Esophagus muscularis mucosa (tissue), 4 donors: ENCODE results near the gene SEPTIN3. TPM values are rescaled to one million over a fixed set of nuclear protein-coding genes. Genes with fewer than 3 reads are reported as not detected.
"Not testable (repeated sequence)": the region's sequence is repeated elsewhere in the genome, so short reads cannot be mapped to it uniquely, and the experiment has no call there.

Source experiments
- DNase-seq: peaks from one replicate; pipeline ENCODE4 v3.0.0-alpha.2; 2017; ENCODE audit errors: extremely low spot score
- H3K27ac ChIP-seq, 4 donors: fragments of 200-600 bp; sonication (generic); replicated peaks in 1 of 4; 1 replicate in 3 of 4; 2 replicates in 1 of 4; pipeline ENCODE4 v1.5.1; 2016 to 2019; ENCODE audit warnings: mild to moderate bottlenecking in 1 of 4
- H3K27me3 ChIP-seq, 4 donors: fragments of 200-600 bp; sonication (generic); one replicate each; pipeline versions ENCODE4 v1.5.1 to v1.6.0; 2016 to 2019
- H3K36me3 ChIP-seq, 4 donors: fragments of 200-600 bp; sonication (generic); one replicate each; pipeline ENCODE4 v1.5.1; 2016 to 2019
- H3K4me1 ChIP-seq, 4 donors: fragments of 200-600 bp; sonication (generic); one replicate each; pipeline ENCODE4 v1.5.1; 2016 to 2019
- H3K4me3 ChIP-seq, 4 donors: fragments of 200-600 bp; sonication (generic); 1 replicate in 2 of 4; 2 replicates in 2 of 4; pipeline ENCODE4 v1.5.1; 2016 to 2019; ENCODE audit warnings: mild to moderate bottlenecking in 4 of 4, moderate library complexity in 1 of 4
- H3K9me3 ChIP-seq, 4 donors: fragments of 200-600 bp; sonication (generic); 1 replicate in 3 of 4; 2 replicates in 1 of 4; pipeline ENCODE4 v1.5.1; 2016 to 2019
- CTCF ChIP-seq, 3 experiments: fragments of 200-600 bp in 2 of 3; fragments of 450-650 bp in 1 of 3; sonication (generic) in 2 of 3; IDR thresholded peaks; one replicate each; pipeline ENCODE4 v1.5.1; 2017 to 2019; ENCODE audit warnings: antibody characterized with exemption in 3 of 3, mild to moderate bottlenecking in 2 of 3, moderate library complexity in 1 of 3
- EP300 ChIP-seq: sonication (generic); formaldehyde crosslinking; IDR thresholded peaks from one replicate; pipeline ENCODE4 v1.6.1; 2017; ENCODE audit warnings: antibody characterized with exemption
- POLR2A ChIP-seq: fragments of 450-650 bp; IDR thresholded peaks from one replicate; pipeline ENCODE4 v1.6.1; 2017; ENCODE audit warnings: antibody characterized with exemption, moderate library complexity, mild to moderate bottlenecking, low read depth
- POLR2AphosphoS5 ChIP-seq, 2 donors: sonication (generic); formaldehyde crosslinking; IDR thresholded peaks; one replicate each; pipeline ENCODE4 v1.6.1; 2017; ENCODE audit warnings: antibody characterized with exemption in 2 of 2
- WGBS: methylation state at CpG from one replicate; pipeline ENCODE4 v1.1.5; 2018; 5-methylcytosine and 5-hydroxymethylcytosine counted together
- intact Hi-C: fragments of 100-400 bp; cut with DNase I; formaldehyde crosslinking; loops from one replicate; pipeline ENCODE4 v1.15.1; 2023
- total RNA-seq, 4 donors: library from RNA; depleted of rRNA; stranded (reverse); fragments of >200 nt; gene quantifications; one replicate each; pipeline versions ENCODE4 v1.1.0 to v1.2.1, GENCODE V29; 2016

SEPTIN3 gene
- total RNA-seq, 4 donors from 2014 or later, result under 0.01 to 0.50 (median 0.36) TPM

GRCh38 chr22:41947424-41948080, 21.7 kb upstream of the SEPTIN3 start:
- no peaks in the 10 kb centered on the region for H3K9me3 ChIP-seq
- H3K4me1 ChIP-seq, result peaks cover 11 to 20% (median 18%) of the 10 kb centered on the region in 4 donors
- H3K36me3 ChIP-seq, result no peaks in the 10 kb centered on the region
- peaks cover 0 to 26% (median 0%) of the 10 kb centered on the region in 4 donors for H3K27me3 ChIP-seq
- H3K4me3 ChIP-seq, result peak overlapping the region; percentile 64 to 79 (median 68)
- intact Hi-C loops, result no loop called here
- no peak for DNase-seq
- WGBS, result 70% methylated on average over 21 of the region's 21 CpGs
- TF ChIP-seq POLR2A (no peak), CTCF (IDR thresholded peaks at IDR 0.05) (no peak), POLR2AphosphoS5 (IDR thresholded peaks at IDR 0.05) (no peak), EP300 (no peak)
- peak overlapping the region; percentile 53 to 60 (median 56) for H3K27ac ChIP-seq

GRCh38 chr22:41948142-41948541, 21.1 kb upstream of the SEPTIN3 start:
- intact Hi-C loops, result no loop called here
- DNase-seq, result no peak
- TF ChIP-seq EP300 (no peak), POLR2A (no peak), CTCF (IDR thresholded peaks at IDR 0.05) (no peak), POLR2AphosphoS5 (IDR thresholded peaks at IDR 0.05) (no peak)
- Histone ChIP-seq H3K4me1 (peaks cover 11 to 20% (median 18%) of the 10 kb centered on the region in 4 donors), H3K27ac (no peak overlapping the region), H3K4me3 (no peak overlapping the region), H3K27me3 (peaks cover 0 to 26% (median 0%) of the 10 kb centered on the region in 4 donors), H3K9me3 (no peaks in the 10 kb centered on the region), H3K36me3 (no peaks in the 10 kb centered on the region)
- WGBS, result 86% methylated on average over 2 of the region's 2 CpGs

GRCh38 chr22:41948928-41949296, 20.3 kb upstream of the SEPTIN3 start:
- peaks cover 11 to 20% (median 18%) of the 10 kb centered on the region in 4 donors for H3K4me1 ChIP-seq
- intact Hi-C loops, H3K9me3 ChIP-seq, DNase-seq, H3K27ac ChIP-seq, H3K4me3 ChIP-seq, H3K36me3 ChIP-seq: not testable (repeated sequence)
- H3K27me3 ChIP-seq, result peaks cover 0 to 26% (median 0%) of the 10 kb centered on the region in 4 donors
- 81% methylated on average over 8 of the region's 8 CpGs for WGBS

GRCh38 chr22:41949297-41949965, 19.8 kb upstream of the SEPTIN3 start:
- Histone ChIP-seq H3K27me3 (peaks cover 0 to 26% (median 0%) of the 10 kb centered on the region in 4 donors), H3K4me3 (no peak overlapping the region), H3K27ac (no peak overlapping the region), H3K4me1 (peaks cover 11 to 20% (median 18%) of the 10 kb centered on the region in 4 donors), H3K9me3 (no peaks in the 10 kb centered on the region), H3K36me3 (no peaks in the 10 kb centered on the region)
- WGBS, result 87% methylated on average over 6 of the region's 7 CpGs
- TF ChIP-seq EP300 (no peak), CTCF (IDR thresholded peaks at IDR 0.05) (no peak), POLR2AphosphoS5 (IDR thresholded peaks at IDR 0.05) (no peak), POLR2A (no peak)
- no peak for DNase-seq
- intact Hi-C loops, result no loop called here

GRCh38 chr22:41951898-41952474, 17.3 kb upstream of the SEPTIN3 start, which contains the start of gene SMIM45:
Gene SMIM45, plus strand, starts transcription at chr22:41952150.
- H3K27ac ChIP-seq, result no peak within 1 kb of the TSS
- no peaks in the 10 kb centered on the region for H3K9me3 ChIP-seq
- no peak for TF ChIP-seq EP300
- no peak for TF ChIP-seq POLR2A
- no peak for TF ChIP-seq POLR2AphosphoS5 (IDR thresholded peaks at IDR 0.05)
- H3K4me1 ChIP-seq, result peaks cover 3 to 8% (median 7%) of the 10 kb centered on the region in 4 donors
- no peaks in the 10 kb centered on the region for H3K36me3 ChIP-seq
- no peak for DNase-seq
- intact Hi-C loops, result no loop called here
- peaks cover 0 to 33% (median 0%) of the 10 kb centered on the region in 4 donors for H3K27me3 ChIP-seq
- WGBS, result 76% methylated on average over 4 of the region's 16 CpGs
- H3K4me3 ChIP-seq, result no peak within 1 kb of the TSS
